Middle frontal gyrus (tissue), 1 donor: Measurements from ENCODE around the gene DLG4.

Experiments
- DNase-seq: peaks from one replicate; pipeline ENCODE4 v3.0.0-alpha.2; 2015; ENCODE audit warnings: low spot score; ENCODE audit errors: extremely low spot score

The DLG4 gene

DNA sequence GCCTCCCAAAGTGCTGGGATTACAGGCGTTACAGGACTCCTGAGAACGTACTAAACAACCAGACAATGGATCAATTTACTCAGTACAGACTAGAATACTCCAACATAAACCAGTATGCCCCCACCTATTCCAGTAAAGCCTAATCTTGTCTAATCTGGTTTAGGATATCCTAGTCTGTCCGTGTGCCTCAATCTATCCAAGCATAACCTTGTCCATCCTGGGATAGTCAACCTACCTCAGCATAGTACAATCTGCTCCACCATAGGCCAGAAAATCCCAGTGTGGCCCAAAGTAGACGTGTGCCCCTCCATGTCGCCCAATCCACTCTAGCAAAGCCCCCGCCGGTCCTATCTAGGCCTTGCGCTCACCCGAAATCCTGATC is 14.1 kb upstream of the DLG4 start:
- no peak for DNase-seq

DNA sequence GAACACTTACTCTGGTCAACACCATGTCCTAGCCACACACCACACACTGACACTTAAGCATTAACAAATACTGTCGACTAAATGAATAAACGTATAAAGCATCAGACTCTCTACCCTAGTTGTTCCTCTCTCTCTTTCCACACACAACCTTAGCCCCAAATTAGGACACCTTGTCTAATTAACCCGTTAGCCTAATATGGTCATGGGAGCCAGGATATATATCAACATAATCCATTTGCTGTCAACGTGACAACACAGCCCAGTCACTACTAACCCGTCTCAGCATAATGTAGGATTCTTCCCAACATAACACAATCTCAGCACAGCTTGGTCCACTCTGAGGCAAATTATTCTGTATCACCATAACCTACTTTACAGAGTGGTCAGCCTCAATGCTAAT is 12.5 kb upstream of the DLG4 start:
- no peak for DNase-seq

DNA sequence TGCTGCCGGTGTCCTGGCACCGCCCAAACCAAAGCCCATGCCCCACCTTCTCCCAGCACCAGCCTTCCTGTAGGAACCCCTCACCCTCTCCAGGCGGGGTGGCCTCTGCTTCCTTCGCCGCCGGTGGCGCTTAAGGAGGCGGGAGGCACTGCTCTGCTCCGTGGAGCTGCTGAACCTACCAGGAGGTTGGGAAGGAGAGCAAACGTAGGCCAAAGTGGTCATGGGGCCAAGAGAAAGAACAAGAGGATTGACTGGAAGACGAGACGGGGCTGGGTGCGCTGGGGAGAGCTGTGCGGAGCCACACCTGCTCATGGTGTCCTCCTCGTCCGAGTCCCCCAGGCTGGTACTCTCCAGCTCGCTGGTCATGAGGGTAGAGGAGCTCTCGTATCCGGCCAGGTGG is 9.9 kb upstream of the DLG4 start:
- no peak for DNase-seq

DNA sequence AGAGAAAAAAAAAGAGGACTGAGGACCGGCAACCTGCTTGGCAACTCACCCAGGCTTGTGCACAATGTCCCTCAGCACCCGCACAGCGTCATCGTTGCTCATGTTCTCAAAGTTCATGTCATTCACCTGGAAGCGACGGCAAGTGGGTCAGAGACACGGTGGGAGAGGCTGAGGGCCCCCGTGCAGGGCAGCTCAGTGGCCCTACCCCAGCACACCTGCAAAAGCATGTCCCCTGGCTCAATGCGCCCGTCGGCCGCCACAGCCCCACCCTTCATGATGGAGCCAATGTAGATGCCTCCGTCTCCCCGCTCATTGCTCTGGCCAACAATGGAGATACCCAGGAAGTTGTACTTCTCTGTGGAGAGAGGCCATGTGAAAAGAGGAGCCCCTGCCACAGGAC is 9.3 kb upstream of the DLG4 start:
- no peak for DNase-seq

DNA sequence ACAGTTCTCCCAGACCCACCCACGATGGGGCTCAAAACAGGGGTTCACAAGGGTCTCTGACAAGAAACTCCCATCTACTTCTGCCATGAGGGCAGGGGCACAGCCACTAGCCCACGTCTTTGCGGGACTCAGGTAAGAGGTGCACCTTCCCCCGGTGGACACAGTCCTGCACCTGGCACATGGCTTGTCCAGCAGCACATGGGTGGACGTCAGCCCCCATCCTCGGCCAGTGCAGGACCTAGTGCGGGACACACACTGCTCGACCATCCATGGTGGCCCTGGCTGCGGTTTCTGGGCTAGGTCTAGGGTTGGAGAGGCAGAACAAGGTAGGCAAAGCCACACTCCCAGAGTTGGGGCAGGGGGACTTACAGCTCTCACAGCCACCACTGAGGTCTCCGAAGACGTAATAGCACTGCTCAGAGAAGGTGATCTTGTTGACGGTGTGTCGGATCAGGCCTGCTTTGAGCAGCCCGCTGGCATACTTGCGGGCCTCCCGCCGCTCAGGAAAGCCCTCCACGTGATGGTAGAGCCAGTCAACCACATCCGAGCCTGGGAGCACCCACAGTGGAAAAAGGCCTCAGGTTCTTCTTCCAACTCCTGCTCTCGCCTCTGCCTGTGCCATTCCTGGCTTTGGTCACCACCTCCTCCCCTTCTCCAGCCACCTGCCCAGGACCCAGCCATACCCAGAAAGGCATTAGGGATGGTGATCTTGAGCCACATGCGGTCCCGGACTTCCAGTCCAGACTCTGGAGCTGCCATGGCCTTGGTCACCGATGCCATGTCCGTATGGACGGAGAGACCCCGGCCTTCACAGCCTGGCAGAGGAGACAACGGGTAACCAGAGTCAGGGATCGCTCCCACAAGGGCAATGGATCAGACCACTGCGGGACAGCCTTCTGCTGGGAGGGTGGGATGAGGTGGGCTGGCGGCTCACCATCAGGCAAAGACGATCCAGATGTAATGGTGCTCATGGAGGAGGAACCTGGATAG is 7.4 kb upstream of the DLG4 start:
- no peak for DNase-seq

DNA sequence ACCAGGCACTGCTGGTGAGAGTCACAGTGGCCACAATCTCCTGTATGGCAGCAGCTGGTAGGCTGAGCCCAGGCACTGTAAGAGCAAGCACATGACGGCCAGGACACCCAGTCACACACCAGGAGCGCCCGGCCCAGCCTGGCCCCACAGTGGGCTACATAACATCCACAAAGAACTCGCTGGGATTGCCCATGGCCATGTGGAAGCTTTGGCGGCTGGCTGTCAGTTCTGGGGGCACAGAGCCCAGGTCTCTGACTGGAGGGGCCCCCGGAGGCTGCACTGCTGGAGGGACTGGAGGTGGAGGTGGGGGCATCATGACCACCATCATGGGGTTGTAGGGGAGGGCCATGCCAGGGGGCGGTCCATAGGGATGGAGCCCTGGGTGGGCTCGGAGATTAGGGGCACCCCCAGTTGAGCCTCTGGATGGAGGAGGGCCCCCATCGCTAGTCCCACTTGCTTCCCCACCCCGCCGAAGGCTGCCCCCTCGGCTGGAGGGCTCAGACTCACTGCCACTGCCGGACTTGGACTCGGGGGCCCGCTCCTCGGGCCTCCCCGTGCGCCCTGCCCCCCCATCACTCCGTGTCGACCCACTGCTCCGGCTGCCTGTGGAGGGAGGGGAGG is 6.2 kb upstream of the DLG4 start:
- DNase-seq: no peak

DNA sequence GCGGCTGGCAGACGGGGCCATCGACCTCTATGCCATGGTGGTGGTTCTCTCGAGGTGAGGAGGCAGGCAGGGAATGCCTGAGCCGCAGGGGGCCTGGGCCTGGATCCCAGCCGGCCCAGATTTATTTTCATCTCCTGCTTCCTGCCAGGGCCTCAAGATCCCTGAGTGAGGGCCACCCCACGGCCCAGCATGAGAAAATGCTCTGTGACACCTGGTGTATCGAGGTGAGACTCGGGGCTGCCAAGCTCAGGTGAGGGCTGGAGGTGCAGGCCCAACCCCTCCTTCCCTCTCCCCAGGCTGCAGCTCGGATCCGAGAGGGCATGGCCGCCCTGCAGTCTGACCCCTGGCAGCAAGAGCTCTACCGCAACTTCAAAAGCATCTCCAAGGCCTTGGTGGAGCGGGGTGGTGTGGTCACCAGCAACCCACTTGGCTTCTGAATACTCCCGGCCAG is 5.0 kb upstream of the DLG4 start:
- DNase-seq: no peak

DNA sequence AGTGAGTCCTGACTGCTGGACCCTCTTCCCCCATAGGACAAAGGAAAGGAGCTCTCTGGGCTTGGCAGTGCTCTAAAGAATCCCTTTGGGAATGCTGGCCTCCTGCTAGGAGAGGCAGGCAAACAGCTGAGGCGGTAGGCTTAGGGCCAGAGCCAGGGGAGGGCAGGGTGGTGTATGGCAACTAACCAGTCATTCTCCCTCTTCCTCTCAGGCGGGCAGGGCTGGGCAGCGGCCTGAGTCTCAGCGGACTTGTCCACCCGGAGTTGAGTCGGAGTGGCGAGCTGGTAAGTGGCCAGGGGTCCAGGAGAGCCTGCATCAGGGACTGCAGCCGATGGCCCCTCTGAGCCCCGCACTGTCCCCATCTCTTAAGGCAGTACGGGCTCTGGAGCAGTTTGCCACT is 4.5 kb upstream of the DLG4 start:
- DNase-seq: no peak

DNA sequence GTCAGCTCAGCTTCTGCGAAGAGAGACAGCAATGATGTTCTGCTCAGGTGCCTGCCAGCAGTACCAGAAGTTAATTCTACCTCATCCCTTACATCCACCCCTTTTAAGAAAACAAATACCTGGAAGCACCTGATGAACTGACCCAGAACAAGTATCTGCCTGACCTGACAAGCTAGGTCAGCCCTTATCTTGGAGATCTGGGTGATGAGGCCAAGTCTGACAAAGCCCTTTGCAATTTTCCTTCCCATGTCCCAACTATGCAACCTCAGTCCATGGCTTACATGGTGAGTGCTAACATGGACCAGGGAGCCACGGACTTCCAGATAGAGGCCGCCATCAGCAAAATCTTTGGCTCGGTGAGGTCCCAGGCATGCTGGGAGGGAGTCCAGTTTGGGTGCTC is 3.7 kb upstream of the DLG4 start:
- no peak for DNase-seq

DNA sequence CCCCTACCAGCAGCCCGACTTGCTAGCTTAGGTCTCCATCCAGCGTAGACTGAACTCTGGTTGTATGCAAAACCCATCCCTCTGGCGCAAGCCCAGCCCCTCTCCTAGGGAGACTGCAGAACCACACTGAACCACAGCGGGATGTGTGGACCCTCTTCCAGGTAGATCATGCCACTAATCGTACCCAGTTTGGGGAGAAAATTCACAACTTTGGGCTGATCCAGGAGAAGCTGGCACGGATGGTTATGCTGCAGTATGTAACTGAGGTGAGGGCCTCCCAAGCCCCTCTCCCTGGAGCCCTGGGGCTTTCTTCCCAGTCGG is 3.3 kb upstream of the DLG4 start:
- no peak for DNase-seq

DNA sequence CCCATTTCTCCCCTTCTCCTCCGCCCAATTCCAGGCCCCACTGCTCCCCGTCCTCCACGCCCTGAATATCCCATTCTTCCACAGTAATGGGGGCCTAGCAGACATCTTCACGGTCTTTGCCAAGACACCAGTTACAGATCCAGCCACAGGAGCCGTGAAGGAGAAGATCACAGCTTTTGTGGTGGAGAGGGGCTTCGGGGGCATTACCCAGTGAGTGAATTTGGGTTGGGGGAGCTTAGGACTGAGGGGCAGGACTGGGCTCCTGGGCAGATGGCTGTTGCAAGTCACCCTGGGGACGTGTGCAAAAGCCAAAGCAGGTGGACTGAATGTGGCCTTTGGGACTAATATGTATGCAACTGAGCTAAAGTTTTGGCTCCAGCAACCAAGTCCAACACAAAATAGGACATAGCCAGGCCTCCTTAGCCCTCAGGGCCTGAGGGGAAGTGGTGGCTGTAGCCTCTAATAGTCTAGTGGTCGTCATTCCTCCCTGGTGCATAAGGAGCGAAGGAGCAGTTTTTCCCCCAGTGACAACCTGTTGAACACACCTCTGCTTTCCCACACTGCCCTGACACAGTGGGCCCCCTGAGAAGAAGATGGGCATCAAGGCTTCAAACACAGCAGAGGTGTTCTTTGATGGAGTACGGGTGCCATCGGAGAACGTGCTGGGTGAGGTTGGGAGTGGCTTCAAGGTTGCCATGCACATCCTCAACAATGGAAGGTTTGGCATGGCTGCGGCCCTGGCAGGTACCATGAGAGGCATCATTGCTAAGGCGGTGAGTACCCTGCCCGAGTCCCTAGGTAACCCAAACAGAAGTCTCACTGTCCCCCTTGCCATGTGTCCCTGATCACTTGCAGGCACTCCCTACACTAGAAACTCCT is 2.7 kb upstream of the DLG4 start:
- no peak for DNase-seq

DNA sequence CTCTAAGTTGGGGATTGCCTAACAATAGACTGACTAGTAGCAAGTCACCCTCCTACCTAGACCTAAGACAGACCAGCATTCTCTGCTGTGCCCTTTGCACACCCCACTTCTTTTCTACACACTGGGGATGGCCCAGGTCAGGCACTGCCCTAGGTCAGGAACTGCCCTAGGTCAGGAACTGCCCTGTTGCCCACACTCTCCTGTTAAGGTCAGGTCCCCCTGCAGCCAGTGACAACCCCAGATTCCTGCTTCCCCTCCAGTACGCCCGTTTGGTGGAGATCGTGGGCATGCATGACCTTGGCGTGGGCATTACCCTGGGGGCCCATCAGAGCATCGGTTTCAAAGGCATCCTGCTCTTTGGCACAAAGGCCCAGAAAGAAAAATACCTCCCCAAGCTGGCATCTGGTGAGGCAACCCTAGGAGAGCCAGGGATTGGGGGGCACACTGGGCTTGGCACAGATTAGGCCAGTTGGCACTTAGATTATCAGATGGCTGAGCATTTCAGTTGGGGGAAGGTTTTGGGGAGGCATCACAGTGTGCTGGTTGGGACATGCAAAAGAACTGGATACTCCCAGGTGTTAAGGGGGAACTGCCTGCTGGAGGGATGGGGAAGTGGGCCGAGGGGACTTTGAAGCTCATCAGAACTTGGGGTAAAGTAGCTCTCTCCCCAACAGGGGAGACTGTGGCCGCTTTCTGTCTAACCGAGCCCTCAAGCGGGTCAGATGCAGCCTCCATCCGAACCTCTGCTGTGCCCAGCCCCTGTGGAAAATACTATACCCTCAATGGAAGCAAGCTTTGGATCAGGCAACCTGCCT is 1.8 kb upstream of the DLG4 start:
- no peak for DNase-seq

DNA sequence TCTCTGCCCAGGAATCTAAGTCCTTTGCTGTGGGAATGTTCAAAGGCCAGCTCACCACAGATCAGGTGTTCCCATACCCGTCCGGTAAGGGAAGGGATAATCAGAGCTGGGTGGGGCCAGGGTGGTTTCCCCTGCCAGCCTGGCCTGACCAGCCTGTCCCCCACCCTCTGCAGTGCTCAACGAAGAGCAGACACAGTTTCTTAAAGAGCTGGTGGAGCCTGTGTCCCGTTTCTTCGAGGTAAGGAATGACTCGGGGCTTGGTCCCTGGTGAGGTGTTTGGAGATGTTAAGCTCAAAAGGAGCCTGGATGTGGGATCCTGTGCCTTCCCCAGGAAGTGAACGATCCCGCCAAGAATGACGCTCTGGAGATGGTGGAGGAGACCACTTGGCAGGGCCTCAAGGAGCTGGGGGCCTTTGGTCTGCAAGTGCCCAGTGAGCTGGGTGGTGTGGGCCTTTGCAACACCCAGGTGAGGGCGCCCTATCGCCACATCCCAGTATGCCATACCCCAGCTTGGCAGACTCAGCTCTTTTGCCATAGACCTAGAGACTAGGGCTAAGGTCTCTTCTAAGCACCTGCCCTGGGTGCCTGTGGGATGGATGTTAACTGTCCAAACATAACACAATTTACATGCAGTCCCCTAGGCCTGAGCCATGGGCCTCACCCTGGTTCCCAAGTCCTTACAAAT is 1.1 kb upstream of the DLG4 start:
- DNase-seq: no peak

DNA sequence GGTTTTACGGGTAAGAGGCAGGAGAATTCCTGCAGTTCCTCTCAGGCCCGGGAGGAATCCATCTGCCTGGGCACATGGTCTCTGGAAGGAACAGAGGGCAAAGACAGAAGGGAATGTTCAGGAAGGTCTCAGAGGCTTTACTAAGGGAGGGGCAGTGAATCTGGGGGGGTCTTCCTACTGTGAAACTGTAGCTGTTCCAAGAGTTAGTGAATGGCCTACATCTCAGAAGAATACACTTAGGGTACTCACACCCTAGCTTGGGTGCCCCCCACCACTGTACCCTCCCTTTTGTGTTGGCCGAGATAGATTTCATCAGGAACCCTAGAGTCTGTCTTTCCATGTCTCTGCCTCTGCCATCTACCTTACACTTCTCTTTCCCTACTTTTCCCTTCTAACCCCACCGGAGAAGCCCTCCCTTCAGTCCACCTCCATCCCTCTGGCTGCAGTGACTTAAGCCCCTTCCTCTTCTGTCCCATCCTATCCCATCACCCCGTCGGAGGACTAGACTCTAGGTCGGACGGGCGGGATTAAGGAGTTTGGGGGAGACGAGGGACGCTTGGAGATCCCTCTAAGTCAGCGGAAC is 316 bp downstream of the DLG4 start:
- no peak for DNase-seq

DNA sequence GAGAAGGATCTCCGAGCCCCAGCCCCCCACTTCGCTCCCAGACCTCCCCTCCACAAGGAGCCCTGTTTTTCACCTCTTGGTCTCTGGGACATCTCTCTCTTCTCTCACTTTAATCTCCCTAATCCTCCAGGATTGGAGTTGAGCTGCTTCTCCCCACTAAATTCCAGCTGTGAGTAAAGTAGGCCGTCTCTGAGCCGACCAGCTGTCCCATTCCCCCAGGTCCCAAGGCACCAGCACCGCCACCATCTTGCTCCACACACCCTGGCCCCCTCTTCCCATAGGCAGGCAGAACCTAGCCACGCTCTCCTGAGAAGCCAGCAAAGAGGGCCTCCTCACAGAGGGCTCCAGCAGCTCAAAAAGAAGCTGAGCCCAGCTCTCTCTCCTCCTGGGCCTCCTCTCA is 878 bp downstream of the DLG4 start:
- DNase-seq: no peak

DNA sequence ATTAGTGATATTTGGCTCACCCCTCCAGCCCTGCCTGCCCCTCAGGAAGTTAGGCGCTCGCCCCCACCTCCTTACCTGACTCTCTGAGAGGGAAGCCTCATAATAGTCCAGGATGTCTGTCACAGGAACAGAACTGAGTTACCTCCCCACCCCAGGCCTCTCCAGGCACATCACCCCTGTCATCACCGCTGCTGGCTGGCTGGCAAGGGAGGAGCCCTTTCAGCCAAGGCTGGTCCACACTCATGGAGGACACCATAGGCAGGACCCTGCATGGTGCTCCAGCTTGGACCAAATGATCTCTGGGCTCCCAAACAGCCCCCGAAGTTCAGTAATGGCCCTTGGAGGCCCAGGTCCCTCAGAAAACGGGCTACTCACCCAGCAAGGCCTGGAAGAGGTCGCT is 1.5 kb downstream of the DLG4 start:
- DNase-seq: no peak

DNA sequence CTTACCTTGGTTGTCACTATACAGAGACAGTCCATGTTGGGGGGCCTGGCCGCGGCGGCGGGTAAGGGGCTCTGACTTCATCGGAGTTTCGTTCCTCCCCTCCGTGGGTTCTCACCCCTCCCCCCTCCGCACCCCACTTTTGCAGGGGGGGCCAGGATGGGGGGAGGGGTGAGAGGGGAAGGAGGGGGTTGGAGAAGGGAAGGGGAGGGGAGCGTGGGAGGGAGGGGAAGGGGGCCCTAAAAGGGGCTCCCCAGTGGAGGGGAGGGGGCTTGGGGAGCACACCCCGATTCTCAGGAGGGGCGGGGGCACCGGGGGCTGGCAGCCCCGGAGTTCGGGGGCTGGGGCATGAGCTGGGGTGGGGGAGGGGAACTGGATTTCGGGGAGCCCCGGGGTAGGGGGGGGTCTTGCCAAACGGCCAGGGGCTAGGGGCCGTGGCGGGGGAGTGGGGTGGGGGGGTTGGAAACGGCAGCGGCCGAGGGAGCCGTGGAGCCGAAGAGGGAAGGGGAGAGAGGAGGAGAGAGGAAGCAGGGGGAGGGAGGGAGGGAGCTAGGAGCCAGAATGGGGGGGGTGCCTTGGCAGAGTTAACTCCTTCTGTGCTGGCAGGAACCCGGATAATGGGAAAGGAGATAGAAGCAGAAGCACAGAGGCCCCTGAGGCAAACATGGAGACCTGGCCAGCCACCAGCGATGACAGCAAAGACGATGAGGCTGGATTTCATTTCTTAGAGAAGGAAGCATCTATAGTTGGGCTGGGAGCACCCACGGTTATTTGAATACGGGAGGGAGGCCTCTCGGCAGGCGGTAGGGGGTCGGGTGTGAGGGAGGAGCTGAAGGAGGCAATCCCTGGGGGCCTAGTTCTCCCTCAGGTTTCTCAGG is 2.3 kb downstream of the DLG4 start:
- no peak for DNase-seq

DNA sequence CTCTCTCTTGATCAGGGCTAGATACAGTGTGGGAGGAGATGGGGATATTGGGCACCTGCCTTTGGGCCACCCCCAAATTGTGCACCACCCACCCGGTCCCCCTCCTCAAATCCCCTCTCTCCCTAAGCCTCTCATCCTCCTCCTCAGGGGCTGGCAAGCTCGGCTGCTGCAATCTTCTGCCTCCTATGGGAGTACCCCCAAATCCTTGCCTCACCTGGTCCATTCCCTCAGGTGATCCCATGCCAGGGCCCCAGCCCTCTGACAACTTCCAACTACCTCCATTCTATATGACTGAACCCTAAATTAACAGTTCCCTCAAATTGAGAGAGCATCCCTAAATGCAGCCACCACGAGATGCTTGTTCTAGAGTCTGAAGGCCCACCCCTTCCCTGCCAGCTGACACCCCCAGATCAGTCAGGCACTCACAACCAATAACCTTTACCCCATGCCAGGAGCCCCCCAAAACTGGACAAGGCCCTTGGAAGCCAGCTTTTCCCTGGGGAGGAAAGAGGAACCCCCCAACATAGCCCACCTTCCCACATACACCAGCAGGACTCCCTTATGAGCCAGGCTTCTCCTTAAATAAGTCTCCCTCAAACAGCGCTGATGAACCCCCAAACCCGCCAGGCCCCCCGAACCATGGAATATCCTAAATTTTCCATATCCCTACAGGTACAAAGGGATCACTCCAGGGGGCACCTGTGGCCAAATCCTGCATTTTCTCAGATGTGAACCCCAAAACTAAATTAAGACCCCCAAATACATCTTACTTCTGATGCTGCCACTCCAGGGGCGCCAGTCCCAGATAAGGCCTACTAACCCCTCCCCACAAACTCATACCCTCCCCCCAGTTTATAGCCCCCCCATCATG is 3.2 kb downstream of the DLG4 start:
- DNase-seq: no peak
